Caco-2 (cell line): ENCODE data around the gene ARHGEF4. TPM values are rescaled to one million over a fixed set of nuclear protein-coding genes. Genes with fewer than 3 reads are reported as not detected.

ENCODE experiments used
- BruUV-seq: library from RNA; stranded (reverse); fragments of 400-500 nt; replicated peaks from 2 replicates; lab custom pipeline; 2021; lab: Mats Ljungman, UMichigan
- CTCF ChIA-PET: fragments of 300-600 bp; sonication (Branson Sonifier 250); formaldehyde crosslinking; loops from one replicate; lab custom pipeline; 2022; ENCODE audit warnings: antibody characterized with exemption; lab: Charles Lee
- POLR2A ChIA-PET: fragments of 300-600 bp; sonication (Branson Sonifier 250); formaldehyde crosslinking; loops from one replicate; lab custom pipeline; 2022; ENCODE audit warnings: antibody characterized with exemption; lab: Charles Lee
- DNase-seq, 2 experiments: peaks; one replicate each; pipeline versions ENCODE4 v3.0.0 to v3.0.0-alpha.2; 2020 to 2022
- H3K27me3 ChIP-seq: replicated peaks from 2 replicates; pipeline ENCODE4 v1.6.0; 2011; ENCODE audit warnings: low read length; ENCODE audit not compliant: control insufficient read depth, insufficient read depth
- H3K36me3 ChIP-seq: 2 replicates; pipeline ENCODE4 v1.5.1; 2011; ENCODE audit warnings: low read length; ENCODE audit not compliant: control insufficient read depth, insufficient read depth
- H3K4me1 ChIP-seq: fragments of 250-450 bp; sonication (Bioruptor Pico); 2 replicates; pipeline ENCODE4 v1.5.1; 2020; ENCODE audit warnings: mild to moderate bottlenecking
- H3K4me3 ChIP-seq: 2 replicates; pipeline ENCODE4 v1.5.1; 2011; ENCODE audit warnings: low read depth, mild to moderate bottlenecking, control low read depth, low read length
- H3K9me3 ChIP-seq: fragments of 250-450 bp; sonication (Bioruptor Pico); 2 replicates; pipeline ENCODE4 v1.5.1; 2020; ENCODE audit warnings: mild to moderate bottlenecking, moderate library complexity
- H3K27ac Mint-ChIP-seq: one replicate; pipeline ENCODE4 v1.8.0; 2022; ENCODE audit warnings: mixed read lengths; ENCODE audit not compliant: unreplicated experiment
- H3K27me3 Mint-ChIP-seq: one replicate; pipeline ENCODE4 v1.8.0; 2022; ENCODE audit warnings: mixed read lengths; ENCODE audit not compliant: insufficient read depth, unreplicated experiment
- H3K36me3 Mint-ChIP-seq: one replicate; pipeline ENCODE4 v1.8.0; 2022; ENCODE audit warnings: mild to moderate bottlenecking, mixed read lengths; ENCODE audit not compliant: insufficient read depth, unreplicated experiment
- H3K4me1 Mint-ChIP-seq: one replicate; pipeline ENCODE4 v1.8.0; 2022; ENCODE audit warnings: low read depth, mixed read lengths; ENCODE audit not compliant: unreplicated experiment
- H3K4me3 Mint-ChIP-seq: one replicate; pipeline ENCODE4 v1.8.0; 2022; ENCODE audit warnings: mild to moderate bottlenecking, moderate library complexity, mixed read lengths; ENCODE audit not compliant: unreplicated experiment
- H3K9me3 Mint-ChIP-seq: one replicate; pipeline ENCODE4 v1.8.0; 2022; ENCODE audit warnings: mixed read lengths; ENCODE audit not compliant: unreplicated experiment
- intact Hi-C: fragments of 100-400 bp; cut with micrococcal nuclease; formaldehyde crosslinking; loops from one replicate; pipeline ENCODE4 v1.10.0; 2022; ENCODE audit not compliant: unreplicated experiment
- total RNA-seq: library from RNA; stranded (reverse); gene quantifications from 2 replicates; pipeline ENCODE4 v1.2.3, GENCODE V29; 2022
- TF ChIP-seq, protein P1 (sequence below), 2 experiments: fragments of 200-600 bp in 1 of 2; IDR thresholded peaks; 1 replicate in 1 of 2; 2 replicates in 1 of 2; pipeline versions ENCODE4 v1.5.1 to v1.8.0; 2011 to 2022; ENCODE audit warnings: antibody characterized with exemption in 1 of 2, control low read depth in 1 of 2, inconsistent platforms in 1 of 2, low read depth in 1 of 2, low read length in 1 of 2, mild to moderate bottlenecking in 1 of 2, moderate library complexity in 1 of 2; ENCODE audit not compliant: insufficient read depth in 1 of 2, severe bottlenecking in 1 of 2, unreplicated experiment in 1 of 2

ARHGEF4 gene
- total RNA-seq, 1 experiment from 2014 or later, result 1.8 TPM

DNA sequence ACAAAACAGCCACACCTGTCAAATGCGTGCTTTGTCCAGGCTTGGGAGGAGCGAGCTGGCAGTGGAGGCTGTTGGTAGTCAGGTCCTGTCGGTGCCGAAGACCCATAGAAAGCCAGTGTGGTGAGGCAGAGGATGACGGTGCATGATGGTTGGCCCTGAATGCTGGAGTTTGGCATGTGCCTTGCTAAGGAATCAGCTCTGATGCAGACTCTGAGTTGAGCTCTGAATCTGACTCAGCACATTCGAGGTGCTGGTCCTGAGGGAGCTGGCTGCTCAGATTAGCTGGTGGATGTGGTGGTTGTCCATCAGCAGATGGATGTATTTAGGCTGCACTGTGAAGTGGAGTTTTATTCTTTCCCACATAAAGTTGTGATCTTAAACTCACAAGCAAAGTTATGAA is 111.3 kb downstream of the ARHGEF4 start:
- H3K36me3 ChIP-seq, result no peaks in the 10 kb centered on the region
- CTCF ChIA-PET, result interaction anchor here (0.8 kb wide), 1 partner anchor 75 kb away, joined by 3 read pairs; no protein-coding TSS in a partner anchor
- no TSS peak for BruUV-seq
- no peaks in the 10 kb centered on the region for H3K36me3 Mint-ChIP-seq
- H3K4me1 ChIP-seq, result no peaks in the 10 kb centered on the region
- peaks cover 9% of the 10 kb centered on the region; the same call in 1 of the 2 replicates for H3K9me3 ChIP-seq
- no peak overlapping the region for H3K4me3 Mint-ChIP-seq
- no peaks in the 10 kb centered on the region for H3K9me3 Mint-ChIP-seq
- intact Hi-C loops, result loop anchor here (5.0 kb wide), 1 partner anchor 51 kb away; no protein-coding TSS in a partner anchor
- no peak overlapping the region for H3K4me3 ChIP-seq
- DNase-seq, result no peak
- POLR2A ChIA-PET, result no interaction called here
- H3K4me1 Mint-ChIP-seq, result no peaks in the 10 kb centered on the region
- H3K27me3 Mint-ChIP-seq, result peaks cover 4% of the 10 kb centered on the region
- TF ChIP-seq, protein P1, sequence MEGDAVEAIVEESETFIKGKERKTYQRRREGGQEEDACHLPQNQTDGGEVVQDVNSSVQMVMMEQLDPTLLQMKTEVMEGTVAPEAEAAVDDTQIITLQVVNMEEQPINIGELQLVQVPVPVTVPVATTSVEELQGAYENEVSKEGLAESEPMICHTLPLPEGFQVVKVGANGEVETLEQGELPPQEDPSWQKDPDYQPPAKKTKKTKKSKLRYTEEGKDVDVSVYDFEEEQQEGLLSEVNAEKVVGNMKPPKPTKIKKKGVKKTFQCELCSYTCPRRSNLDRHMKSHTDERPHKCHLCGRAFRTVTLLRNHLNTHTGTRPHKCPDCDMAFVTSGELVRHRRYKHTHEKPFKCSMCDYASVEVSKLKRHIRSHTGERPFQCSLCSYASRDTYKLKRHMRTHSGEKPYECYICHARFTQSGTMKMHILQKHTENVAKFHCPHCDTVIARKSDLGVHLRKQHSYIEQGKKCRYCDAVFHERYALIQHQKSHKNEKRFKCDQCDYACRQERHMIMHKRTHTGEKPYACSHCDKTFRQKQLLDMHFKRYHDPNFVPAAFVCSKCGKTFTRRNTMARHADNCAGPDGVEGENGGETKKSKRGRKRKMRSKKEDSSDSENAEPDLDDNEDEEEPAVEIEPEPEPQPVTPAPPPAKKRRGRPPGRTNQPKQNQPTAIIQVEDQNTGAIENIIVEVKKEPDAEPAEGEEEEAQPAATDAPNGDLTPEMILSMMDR (IDR thresholded peaks at IDR 0.05; ENCODE audit: insufficient read depth in 1 of 2, low read depth in 1 of 2, low read length in 1 of 2, severe bottlenecking in 1 of 2, unreplicated experiment in 1 of 2), result no peak
- H3K27ac Mint-ChIP-seq, result no peak overlapping the region
- H3K27me3 ChIP-seq, result no peaks in the 10 kb centered on the region

DNA sequence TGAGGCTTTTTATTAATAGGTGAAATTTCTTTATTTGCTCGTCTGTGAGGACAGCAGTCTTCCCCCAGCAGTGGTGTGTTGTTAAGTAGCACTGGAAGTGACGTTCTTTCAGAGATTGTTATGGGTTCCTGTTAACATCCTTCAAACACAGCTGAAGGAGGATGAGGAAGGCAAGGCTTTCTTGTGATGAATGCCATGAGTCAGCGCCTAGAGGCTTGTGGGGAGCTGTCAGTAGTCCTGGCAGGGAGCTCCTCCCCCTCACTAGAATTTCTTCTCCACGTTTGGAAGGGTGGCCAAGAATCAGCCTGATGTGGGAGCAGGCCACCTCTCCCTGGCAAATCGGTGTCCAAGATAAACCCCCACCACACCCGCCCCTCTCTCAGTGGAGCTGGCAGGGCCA is 113.2 kb downstream of the ARHGEF4 start:
- H3K27me3 Mint-ChIP-seq, result no peaks in the 10 kb centered on the region
- peaks cover 8% of the 10 kb centered on the region for H3K9me3 Mint-ChIP-seq
- no peak overlapping the region for H3K4me3 ChIP-seq
- H3K4me3 Mint-ChIP-seq, result no peak overlapping the region
- H3K36me3 Mint-ChIP-seq, result peaks cover 5% of the 10 kb centered on the region
- intact Hi-C loops, result loop anchor here (5.0 kb wide), 1 partner anchor 53 kb away; no protein-coding TSS in a partner anchor
- H3K4me1 ChIP-seq, result no peaks in the 10 kb centered on the region
- H3K9me3 ChIP-seq, result peaks cover 11% of the 10 kb centered on the region; the same call in 1 of the 2 replicates
- no peak overlapping the region for H3K27ac Mint-ChIP-seq
- no peak for DNase-seq
- TF ChIP-seq, protein P1 (IDR thresholded peaks at IDR 0.05; ENCODE audit: insufficient read depth in 1 of 2, low read depth in 1 of 2, low read length in 1 of 2, severe bottlenecking in 1 of 2, unreplicated experiment in 1 of 2), result no peak
- CTCF ChIA-PET, result no interaction called here
- POLR2A ChIA-PET, result interaction anchor here (0.5 kb wide), 1 partner anchor 30 kb away, joined by 3 read pairs; no protein-coding TSS in a partner anchor
- H3K27me3 ChIP-seq, result no peaks in the 10 kb centered on the region
- H3K4me1 Mint-ChIP-seq, result no peaks in the 10 kb centered on the region
- BruUV-seq, result no TSS peak
- no peaks in the 10 kb centered on the region for H3K36me3 ChIP-seq

DNA sequence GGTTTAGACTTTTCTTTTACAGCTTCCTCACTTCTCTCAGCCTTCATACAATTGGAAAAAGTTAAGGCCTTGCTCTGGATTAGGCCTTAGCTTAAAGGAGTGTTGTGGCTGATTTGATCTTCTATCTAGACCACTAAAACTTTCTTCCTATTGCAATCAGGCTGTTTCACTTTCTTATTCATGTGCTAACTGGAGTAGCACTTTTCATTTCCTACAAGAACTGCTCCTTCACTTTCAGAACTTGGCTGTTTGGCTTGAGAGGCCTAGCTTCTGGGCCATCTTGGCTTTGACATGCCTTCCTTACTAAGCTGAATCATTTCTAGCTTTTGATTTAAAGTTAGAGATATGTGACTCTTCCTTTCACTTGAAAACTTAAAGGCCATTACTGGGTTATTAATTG is 114.3 kb downstream of the ARHGEF4 start:
- Mint-ChIP-seq H3K27ac (no peak overlapping the region), H3K36me3 (peaks cover 6% of the 10 kb centered on the region), H3K9me3 (peaks cover 16% of the 10 kb centered on the region), H3K4me1 (no peaks in the 10 kb centered on the region), H3K27me3 (no peaks in the 10 kb centered on the region), H3K4me3 (no peak overlapping the region)
- H3K36me3 ChIP-seq, result no peaks in the 10 kb centered on the region
- H3K4me3 ChIP-seq, result no peak overlapping the region
- peaks cover 15% of the 10 kb centered on the region; the same call in 1 of the 2 replicates for H3K9me3 ChIP-seq
- no peak for DNase-seq
- ChIA-PET CTCF (no interaction called here), POLR2A (no interaction called here)
- H3K27me3 ChIP-seq, result no peaks in the 10 kb centered on the region
- TF ChIP-seq, protein P1 (IDR thresholded peaks at IDR 0.05; ENCODE audit: insufficient read depth in 1 of 2, low read depth in 1 of 2, low read length in 1 of 2, severe bottlenecking in 1 of 2, unreplicated experiment in 1 of 2), result no peak
- H3K4me1 ChIP-seq, result no peaks in the 10 kb centered on the region
- intact Hi-C loops, result no loop called here
- BruUV-seq, result no TSS peak
